K562 (cell line): ENCODE results near the gene EPB41L4A. TPM values are rescaled to one million over a fixed set of nuclear protein-coding genes. Genes with fewer than 3 reads are reported as not detected.

Experiments
- ATAC-seq: fragments of 200-7000 bp; cut with Tn5 transposase; 3 replicates; pipeline ENCODE4 v1.9.1; 2020; ENCODE audit warnings: moderate library complexity
- BruUV-seq: library from RNA; stranded (reverse); fragments of 400-500 nt; replicated peaks from 2 replicates; lab custom pipeline; 2021; lab: Mats Ljungman, UMichigan
- CTCF ChIA-PET: fragments of 300-600 bp; formaldehyde crosslinking; extraction: SDS; loops from one replicate; lab custom pipeline; 2021; ENCODE audit warnings: low intra/inter-chr PET ratio; lab: Yijun Ruan, JAX
- POLR2A ChIA-PET: fragments of 300-600, 350-650 bp; sonication (Branson Sonifier 250); formaldehyde crosslinking; extraction: SDS; loops from one replicate; lab custom pipeline; 2021; ENCODE audit warnings: antibody characterized with exemption, inconsistent platforms; lab: Yijun Ruan, JAX
- DNase-seq, 4 experiments: peaks; one replicate each; pipeline versions ENCODE4 v3.0.0 to v3.0.0-alpha.2; 2011 to 2018; ENCODE audit warnings: low spot score in 3 of 4, mixed read lengths in 3 of 4; ENCODE audit errors: extremely low read depth in 1 of 4
- FAIRE-seq: peaks from 2 replicates; lab custom pipeline; 2011; peaks lifted over from hg19 to GRCh38; lab: Jason Lieb, UNC
- H2AFZ ChIP-seq: 2 replicates; pipeline ENCODE4 v1.6.0; 2011; ENCODE audit warnings: low read depth, low read length, control low read depth, inconsistent platforms
- H3K27ac ChIP-seq: fragments of 200-600 bp; 3 replicates; pipeline ENCODE4 v1.8.0; 2011; ENCODE audit warnings: low read depth, mild to moderate bottlenecking, control low read depth, inconsistent platforms, low read length, moderate library complexity, mixed read lengths; ENCODE audit errors: extremely low read depth
- H3K27me3 ChIP-seq, 2 experiments: fragments of 300-600 bp in 1 of 2; 2 replicates in 1 of 2; 3 replicates in 1 of 2; pipeline versions ENCODE4 v1.6.0 to v1.8.0; 2011; ENCODE audit warnings: inconsistent platforms in 2 of 2, low read length in 2 of 2, mild to moderate bottlenecking in 1 of 2, mixed read lengths in 1 of 2, moderate library complexity in 1 of 2; ENCODE audit not compliant: control insufficient read depth in 2 of 2, insufficient read depth in 2 of 2
- H3K36me3 ChIP-seq: fragments of 300-600 bp; 3 replicates; pipeline ENCODE4 v1.8.0; 2011; ENCODE audit warnings: mild to moderate bottlenecking, low read length, inconsistent platforms; ENCODE audit not compliant: control insufficient read depth, insufficient read depth
- H3K4me1 ChIP-seq, 2 experiments: fragments of 200-600 bp in 1 of 2; replicated peaks in 1 of 2; 2 replicates in 1 of 2; 3 replicates in 1 of 2; pipeline versions ENCODE4 v1.5.1 to v1.8.0; 2011; ENCODE audit warnings: inconsistent platforms in 2 of 2, low read length in 2 of 2, mild to moderate bottlenecking in 1 of 2, mixed read lengths in 1 of 2, moderate library complexity in 1 of 2; ENCODE audit not compliant: control insufficient read depth in 2 of 2, insufficient read depth in 2 of 2
- H3K4me2 ChIP-seq: 2 replicates; pipeline ENCODE4 v1.6.1; 2011; ENCODE audit warnings: low read length, control low read depth, inconsistent platforms, mixed read lengths; ENCODE audit not compliant: insufficient read depth
- H3K4me3 ChIP-seq: fragments of 200-600 bp; sonication (generic), shearing (Covaris generic); 2 replicates; pipeline ENCODE4 v1.5.1; 2016; ENCODE audit warnings: control low read depth, inconsistent platforms
- H3K79me2 ChIP-seq: fragments of 200-600 bp; 3 replicates; pipeline ENCODE4 v1.8.0; 2011; ENCODE audit warnings: low read length, inconsistent platforms; ENCODE audit not compliant: control insufficient read depth, insufficient read depth
- H3K9ac ChIP-seq, 2 experiments: 2 replicates each; pipeline versions ENCODE4 v1.6.0 to v1.6.1; 2011; ENCODE audit warnings: low read depth in 2 of 2, low read length in 2 of 2, control low read depth in 1 of 2, inconsistent platforms in 1 of 2, mild to moderate bottlenecking in 1 of 2, mixed read lengths in 1 of 2; ENCODE audit not compliant: insufficient read depth in 1 of 2
- H3K9me1 ChIP-seq: one replicate; pipeline ENCODE4 v1.6.0; 2011; ENCODE audit warnings: inconsistent platforms, mild to moderate bottlenecking, low read length, moderate library complexity; ENCODE audit not compliant: control insufficient read depth, insufficient read depth
- H3K9me3 ChIP-seq: replicated peaks from 2 replicates; pipeline ENCODE4 v1.5.1; 2011; ENCODE audit warnings: low read depth, low read length, inconsistent platforms; ENCODE audit not compliant: control insufficient read depth, insufficient read depth
- H4K20me1 ChIP-seq: replicated peaks from 2 replicates; pipeline ENCODE4 v1.6.1; 2011; ENCODE audit warnings: low read length, inconsistent platforms, mixed read lengths; ENCODE audit not compliant: control insufficient read depth, insufficient read depth
- MXI1 ChIP-seq: IDR thresholded peaks from 2 replicates; pipeline ENCODE4 v1.6.1; 2011; ENCODE audit warnings: low read depth, mild to moderate bottlenecking, improper control_type of control experiment, low read length
- TCF3 ChIP-seq: sonication (generic); formaldehyde crosslinking; IDR thresholded peaks from 2 replicates; pipeline ENCODE4 v1.4.0; 2020; ENCODE audit warnings: mild to moderate bottlenecking, missing genetic modification reagents
- ZNF561 ChIP-seq: fragments of 450-650 bp; formaldehyde crosslinking; conservative IDR thresholded peaks from 2 replicates; pipeline ENCODE4 v1.4.0; 2020; ENCODE audit warnings: mild to moderate bottlenecking, moderate library complexity
- WGBS: fragments of 100-300 bp; shearing (Covaris generic); methylation state at CpG from one replicate; pipeline ENCODE4 v1.1.6; 2016; ENCODE audit warnings: low coverage, mixed read lengths; ENCODE audit not compliant: insufficient coverage; ENCODE audit errors: missing lambda C conversion rate; 5-methylcytosine and 5-hydroxymethylcytosine counted together
- in situ Hi-C: fragments of 300-500 bp; cut with MboI; formaldehyde crosslinking; loops from 4 replicates; pipeline ENCODE4 v1.15.0; 2018; ENCODE audit warnings: inconsistent platforms, mixed read lengths
- intact Hi-C: fragments of 100-400 bp; cut with micrococcal nuclease; formaldehyde crosslinking; loops from 2 replicates; pipeline ENCODE4 v1.14.2; 2022
- polyA plus RNA-seq, 8 experiments: library from polyadenylated mRNA; depleted of rRNA in 4 of 8; stranded (reverse) in 5 of 8; unstranded in 3 of 8; fragments of >200 nt; fragmentation: Nextera tagmentation in 2 of 8; fragmentation: Illumina TruSeq in 1 of 8; extraction: Ambion mirVana in 2 of 8; extraction: Trizol in 1 of 8; gene quantifications; 2 replicates each; pipeline versions ENCODE4 v1.2.1 to v1.2.3, GENCODE V29; 2011 to 2014; ENCODE audit warnings: inconsistent platforms in 1 of 8, missing spikeins in 1 of 8
- total RNA-seq, 7 experiments: library from RNA; depleted of rRNA in 6 of 7; stranded (reverse); fragments of >200 nt in 6 of 7; fragmentation: Illumina TruSeq in 2 of 7; extraction: Trizol in 2 of 7; gene quantifications; 2 replicates each; pipeline versions ENCODE4 v1.2.1 to v1.2.3, GENCODE V29; 2011 to 2021; ENCODE audit warnings: low replicate concordance in 1 of 7
- TF ChIP-seq, protein P1 (sequence below): sonication (generic); formaldehyde crosslinking; IDR thresholded peaks from 2 replicates; pipeline ENCODE4 v1.8.1; 2022; ENCODE audit warnings: missing genetic modification reagents

The EPB41L4A gene
- total and polyA plus RNA-seq, 9 of the 15 experiments (the other 6 are each of a cell fraction or from before 2014, with no cell fraction given) = 0.04 to 0.35 (median 0.12) TPM; not detected in 3

- no TSS peak for BruUV-seq
- POLR2A ChIA-PET = interaction anchor here (0.6 kb wide), 1 partner anchor 11 kb away, joined by 3 read pairs; no protein-coding TSS in a partner anchor
- no peaks in the 10 kb centered on the region for H4K20me1 ChIP-seq
- CTCF ChIA-PET = no interaction called here
- H3K9me1 ChIP-seq = no peaks in the 10 kb centered on the region
- intact Hi-C loops = no loop called here
- H2AFZ ChIP-seq = no peak overlapping the region
- FAIRE-seq (no peak), ATAC-seq (no peak)
- no peaks in the 10 kb centered on the region for H3K79me2 ChIP-seq
- H3K36me3 ChIP-seq = no peaks in the 10 kb centered on the region
- no peaks in the 10 kb centered on the region for H3K9me3 ChIP-seq
- H3K4me1 ChIP-seq = no peaks in the 10 kb centered on the region
- H3K4me2 ChIP-seq = no peak overlapping the region
- 3% methylated on average over 5 of the region's 5 CpGs for WGBS
- no peak overlapping the region for H3K27ac ChIP-seq
- TF ChIP-seq, protein P1, sequence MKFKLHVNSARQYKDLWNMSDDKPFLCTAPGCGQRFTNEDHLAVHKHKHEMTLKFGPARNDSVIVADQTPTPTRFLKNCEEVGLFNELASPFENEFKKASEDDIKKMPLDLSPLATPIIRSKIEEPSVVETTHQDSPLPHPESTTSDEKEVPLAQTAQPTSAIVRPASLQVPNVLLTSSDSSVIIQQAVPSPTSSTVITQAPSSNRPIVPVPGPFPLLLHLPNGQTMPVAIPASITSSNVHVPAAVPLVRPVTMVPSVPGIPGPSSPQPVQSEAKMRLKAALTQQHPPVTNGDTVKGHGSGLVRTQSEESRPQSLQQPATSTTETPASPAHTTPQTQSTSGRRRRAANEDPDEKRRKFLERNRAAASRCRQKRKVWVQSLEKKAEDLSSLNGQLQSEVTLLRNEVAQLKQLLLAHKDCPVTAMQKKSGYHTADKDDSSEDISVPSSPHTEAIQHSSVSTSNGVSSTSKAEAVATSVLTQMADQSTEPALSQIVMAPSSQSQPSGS = no peak
- TF ChIP-seq TCF3 (CRISPR knock-in tag) (no peak), MXI1 (no peak), ZNF561 (CRISPR knock-in tag) (no peak)
- TF ChIP-seq, all 486 proteins: peak for 0
- no peak overlapping the region for H3K9ac ChIP-seq
- no peak for DNase-seq
- in situ Hi-C loops = no loop called here
- no peak overlapping the region for H3K4me3 ChIP-seq
- H3K27me3 ChIP-seq = no peaks in the 10 kb centered on the region; a peak in 1 of 5 replicates
Measured at GRCh38 chr5:112279082-112279481, 140.0 kb downstream of the EPB41L4A start.

DNA sequence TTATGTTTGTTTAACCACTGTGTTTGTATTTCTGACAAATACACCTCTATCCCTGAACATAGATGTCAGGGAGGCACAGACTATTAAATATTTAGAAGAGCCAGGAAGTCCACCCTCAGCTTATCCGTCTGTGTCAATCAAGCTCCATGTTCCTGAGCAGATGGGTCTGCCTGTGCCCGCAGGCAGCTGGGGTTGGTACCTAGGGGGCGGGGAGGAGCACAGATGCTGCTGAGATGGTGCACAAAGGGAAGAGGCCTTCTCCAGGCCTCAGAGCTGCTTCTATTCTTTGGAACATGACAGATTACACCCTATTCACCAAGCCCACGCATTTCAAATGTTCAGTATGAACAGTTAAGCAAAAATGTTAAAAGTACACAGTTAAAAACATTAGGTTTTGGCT, 142.1 kb downstream of the EPB41L4A start:
- BruUV-seq = no TSS peak
- H3K4me2 ChIP-seq = no peak overlapping the region
- H3K79me2 ChIP-seq = no peaks in the 10 kb centered on the region
- intact Hi-C loops (no loop called here), in situ Hi-C loops (no loop called here)
- H4K20me1 ChIP-seq = no peaks in the 10 kb centered on the region
- no peaks in the 10 kb centered on the region for H3K9me1 ChIP-seq
- no peak overlapping the region for H3K27ac ChIP-seq
- ChIA-PET POLR2A (interaction anchor here (0.6 kb wide), 1 partner anchor 376 kb away, joined by 3 read pairs; no protein-coding TSS in a partner anchor), CTCF (no interaction called here)
- H3K4me3 ChIP-seq = no peak overlapping the region
- ATAC-seq (no peak), FAIRE-seq (no peak), DNase-seq (no peak)
- H3K9me3 ChIP-seq = no peaks in the 10 kb centered on the region
- 3% methylated on average over 4 of the region's 4 CpGs for WGBS
- no peak for TF ChIP-seq ZNF561 (CRISPR knock-in tag)
- no peak overlapping the region for H2AFZ ChIP-seq
- no peak overlapping the region for H3K9ac ChIP-seq
- no peaks in the 10 kb centered on the region; a peak in 1 of 5 replicates for H3K27me3 ChIP-seq
- H3K36me3 ChIP-seq = no peaks in the 10 kb centered on the region
- H3K4me1 ChIP-seq = no peaks in the 10 kb centered on the region
